K562 (cell line): ENCODE data around the gene SLC20A1. TPM values are rescaled to one million over a fixed set of nuclear protein-coding genes. Genes with fewer than 3 reads are reported as not detected.
A peak's percentile ranks its signal among the peaks of the same experiment; 100 is the strongest.

ENCODE experiments used
- ATAC-seq: fragments of 200-7000 bp; cut with Tn5 transposase; 3 replicates; pipeline ENCODE4 v1.9.1; 2020; ENCODE audit warnings: moderate library complexity
- BruUV-seq: library from RNA; stranded (reverse); fragments of 400-500 nt; replicated peaks from 2 replicates; lab custom pipeline; 2021; lab: Mats Ljungman, UMichigan
- CTCF ChIA-PET: fragments of 300-600 bp; formaldehyde crosslinking; extraction: SDS; loops from one replicate; lab custom pipeline; 2021; ENCODE audit warnings: low intra/inter-chr PET ratio; lab: Yijun Ruan, JAX
- POLR2A ChIA-PET: fragments of 300-600, 350-650 bp; sonication (Branson Sonifier 250); formaldehyde crosslinking; extraction: SDS; loops from one replicate; lab custom pipeline; 2021; ENCODE audit warnings: antibody characterized with exemption, inconsistent platforms; lab: Yijun Ruan, JAX
- DNase-seq, 4 experiments: peaks; one replicate each; pipeline versions ENCODE4 v3.0.0 to v3.0.0-alpha.2; 2011 to 2018; ENCODE audit warnings: low spot score in 3 of 4, mixed read lengths in 3 of 4; ENCODE audit errors: extremely low read depth in 1 of 4
- FAIRE-seq: peaks from 2 replicates; lab custom pipeline; 2011; peaks lifted over from hg19 to GRCh38; lab: Jason Lieb, UNC
- H2AFZ ChIP-seq: 2 replicates; pipeline ENCODE4 v1.6.0; 2011; ENCODE audit warnings: low read depth, low read length, control low read depth, inconsistent platforms
- H3K27ac ChIP-seq: fragments of 200-600 bp; 3 replicates; pipeline ENCODE4 v1.8.0; 2011; ENCODE audit warnings: low read depth, mild to moderate bottlenecking, control low read depth, inconsistent platforms, low read length, moderate library complexity, mixed read lengths; ENCODE audit errors: extremely low read depth
- H3K27me3 ChIP-seq, 2 experiments: fragments of 300-600 bp in 1 of 2; 2 replicates in 1 of 2; 3 replicates in 1 of 2; pipeline versions ENCODE4 v1.6.0 to v1.8.0; 2011; ENCODE audit warnings: inconsistent platforms in 2 of 2, low read length in 2 of 2, mild to moderate bottlenecking in 1 of 2, mixed read lengths in 1 of 2, moderate library complexity in 1 of 2; ENCODE audit not compliant: control insufficient read depth in 2 of 2, insufficient read depth in 2 of 2
- H3K36me3 ChIP-seq: fragments of 300-600 bp; 3 replicates; pipeline ENCODE4 v1.8.0; 2011; ENCODE audit warnings: mild to moderate bottlenecking, low read length, inconsistent platforms; ENCODE audit not compliant: control insufficient read depth, insufficient read depth
- H3K4me1 ChIP-seq, 2 experiments: fragments of 200-600 bp in 1 of 2; replicated peaks in 1 of 2; 2 replicates in 1 of 2; 3 replicates in 1 of 2; pipeline versions ENCODE4 v1.5.1 to v1.8.0; 2011; ENCODE audit warnings: inconsistent platforms in 2 of 2, low read length in 2 of 2, mild to moderate bottlenecking in 1 of 2, mixed read lengths in 1 of 2, moderate library complexity in 1 of 2; ENCODE audit not compliant: control insufficient read depth in 2 of 2, insufficient read depth in 2 of 2
- H3K4me2 ChIP-seq: 2 replicates; pipeline ENCODE4 v1.6.1; 2011; ENCODE audit warnings: low read length, control low read depth, inconsistent platforms, mixed read lengths; ENCODE audit not compliant: insufficient read depth
- H3K4me3 ChIP-seq: fragments of 200-600 bp; sonication (generic), shearing (Covaris generic); 2 replicates; pipeline ENCODE4 v1.5.1; 2016; ENCODE audit warnings: control low read depth, inconsistent platforms
- H3K79me2 ChIP-seq: fragments of 200-600 bp; 3 replicates; pipeline ENCODE4 v1.8.0; 2011; ENCODE audit warnings: low read length, inconsistent platforms; ENCODE audit not compliant: control insufficient read depth, insufficient read depth
- H3K9ac ChIP-seq, 2 experiments: 2 replicates each; pipeline versions ENCODE4 v1.6.0 to v1.6.1; 2011; ENCODE audit warnings: low read depth in 2 of 2, low read length in 2 of 2, control low read depth in 1 of 2, inconsistent platforms in 1 of 2, mild to moderate bottlenecking in 1 of 2, mixed read lengths in 1 of 2; ENCODE audit not compliant: insufficient read depth in 1 of 2
- H3K9me1 ChIP-seq: one replicate; pipeline ENCODE4 v1.6.0; 2011; ENCODE audit warnings: inconsistent platforms, mild to moderate bottlenecking, low read length, moderate library complexity; ENCODE audit not compliant: control insufficient read depth, insufficient read depth
- H3K9me3 ChIP-seq: replicated peaks from 2 replicates; pipeline ENCODE4 v1.5.1; 2011; ENCODE audit warnings: low read depth, low read length, inconsistent platforms; ENCODE audit not compliant: control insufficient read depth, insufficient read depth
- H4K20me1 ChIP-seq: replicated peaks from 2 replicates; pipeline ENCODE4 v1.6.1; 2011; ENCODE audit warnings: low read length, inconsistent platforms, mixed read lengths; ENCODE audit not compliant: control insufficient read depth, insufficient read depth
- DACH1 ChIP-seq: fragments of 450-650 bp; IDR thresholded peaks from 2 replicates; pipeline ENCODE4 v1.6.1; 2018; ENCODE audit not compliant: partially characterized antibody
- ELF4 ChIP-seq: fragments of 450-650 bp; formaldehyde crosslinking; IDR thresholded peaks from 2 replicates; pipeline ENCODE4 v1.4.0; 2022; ENCODE audit warnings: missing genetic modification characterization
- KDM1A ChIP-seq, 2 experiments: fragments of 450-650 bp; IDR thresholded peaks; 2 replicates each; pipeline ENCODE4 v1.6.1; 2016; ENCODE audit warnings: mild to moderate bottlenecking in 2 of 2
- SETDB1 ChIP-seq: IDR thresholded peaks from one replicate; pipeline ENCODE4 v1.6.1; 2012; ENCODE audit warnings: low read length, control low read depth, inconsistent platforms
- SMAD1 ChIP-seq: fragments of 150-350 bp; IDR thresholded peaks from 2 replicates; pipeline ENCODE4 v1.6.1; 2014; ENCODE audit warnings: low read length, low read depth; ENCODE audit not compliant: partially characterized antibody
- WGBS: fragments of 100-300 bp; shearing (Covaris generic); methylation state at CpG from one replicate; pipeline ENCODE4 v1.1.6; 2016; ENCODE audit warnings: low coverage, mixed read lengths; ENCODE audit not compliant: insufficient coverage; ENCODE audit errors: missing lambda C conversion rate; 5-methylcytosine and 5-hydroxymethylcytosine counted together
- in situ Hi-C: fragments of 300-500 bp; cut with MboI; formaldehyde crosslinking; loops from 4 replicates; pipeline ENCODE4 v1.15.0; 2018; ENCODE audit warnings: inconsistent platforms, mixed read lengths
- intact Hi-C: fragments of 100-400 bp; cut with micrococcal nuclease; formaldehyde crosslinking; loops from 2 replicates; pipeline ENCODE4 v1.14.2; 2022
- polyA plus RNA-seq, 8 experiments: library from polyadenylated mRNA; depleted of rRNA in 4 of 8; stranded (reverse) in 5 of 8; unstranded in 3 of 8; fragments of >200 nt; fragmentation: Nextera tagmentation in 2 of 8; fragmentation: Illumina TruSeq in 1 of 8; extraction: Ambion mirVana in 2 of 8; extraction: Trizol in 1 of 8; gene quantifications; 2 replicates each; pipeline versions ENCODE4 v1.2.1 to v1.2.3, GENCODE V29; 2011 to 2014; ENCODE audit warnings: inconsistent platforms in 1 of 8, missing spikeins in 1 of 8
- total RNA-seq, 7 experiments: library from RNA; depleted of rRNA in 6 of 7; stranded (reverse); fragments of >200 nt in 6 of 7; fragmentation: Illumina TruSeq in 2 of 7; extraction: Trizol in 2 of 7; gene quantifications; 2 replicates each; pipeline versions ENCODE4 v1.2.1 to v1.2.3, GENCODE V29; 2011 to 2021; ENCODE audit warnings: low replicate concordance in 1 of 7
- TF ChIP-seq, protein P1 (sequence below), 2 experiments: fragments of 450-650 bp; conservative IDR thresholded peaks; 2 replicates each; pipeline ENCODE4 v1.6.1; 2017; ENCODE audit warnings: mild to moderate bottlenecking in 2 of 2, moderate library complexity in 2 of 2

SLC20A1 gene
- total and polyA plus RNA-seq, 9 of the 15 experiments (the other 6 are each of a cell fraction or from before 2014, with no cell fraction given): 53.8 to 150 (median 74.7) TPM

DNA sequence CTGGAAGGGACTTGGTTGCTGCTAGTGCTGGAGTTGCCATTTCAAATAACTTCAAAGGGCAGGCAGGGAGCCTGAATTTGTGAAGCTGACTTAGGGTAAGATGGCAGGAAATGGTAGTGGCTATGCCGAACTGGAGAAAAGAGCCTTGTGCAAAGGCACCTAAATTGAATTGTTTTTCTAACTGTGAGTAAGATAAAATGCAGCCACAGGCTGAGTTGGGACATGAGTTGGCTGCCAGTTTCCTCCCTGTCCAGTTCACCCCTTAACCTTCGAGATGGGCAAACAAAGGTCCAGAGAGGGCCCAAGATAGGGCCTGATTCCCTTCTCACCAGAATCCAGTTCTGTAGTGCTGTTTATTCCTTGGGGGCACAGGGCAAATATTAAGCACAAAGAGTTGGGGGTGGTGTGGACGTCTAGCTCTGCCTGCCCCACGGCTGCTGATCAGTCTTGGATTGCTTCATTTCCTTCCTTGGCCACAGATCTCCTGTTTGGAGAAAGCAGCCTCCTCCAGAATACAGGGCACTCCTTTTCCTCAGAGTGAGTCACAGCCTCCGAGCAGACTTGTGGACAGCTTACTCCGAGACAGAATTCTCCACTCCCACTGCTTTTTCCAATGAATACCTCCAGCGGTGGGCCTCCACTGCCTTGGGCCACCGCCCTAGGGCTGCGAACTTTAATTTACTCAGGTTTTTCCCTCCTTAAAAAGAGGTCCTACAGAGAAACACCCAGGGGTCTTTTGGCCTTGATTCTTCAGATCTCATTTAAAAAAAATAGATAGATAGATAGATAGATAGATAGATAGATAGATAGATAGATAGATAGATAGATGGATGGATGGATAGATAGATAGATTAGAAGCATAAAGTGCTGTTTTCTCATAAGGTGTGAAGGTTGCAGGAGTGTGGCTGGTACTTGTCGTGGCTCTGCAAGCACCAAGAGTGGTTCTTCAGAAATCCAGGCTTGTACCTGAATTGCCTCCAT, 18.4 kb upstream of the SLC20A1 start (continued):
- TF ChIP-seq, protein P1, sequence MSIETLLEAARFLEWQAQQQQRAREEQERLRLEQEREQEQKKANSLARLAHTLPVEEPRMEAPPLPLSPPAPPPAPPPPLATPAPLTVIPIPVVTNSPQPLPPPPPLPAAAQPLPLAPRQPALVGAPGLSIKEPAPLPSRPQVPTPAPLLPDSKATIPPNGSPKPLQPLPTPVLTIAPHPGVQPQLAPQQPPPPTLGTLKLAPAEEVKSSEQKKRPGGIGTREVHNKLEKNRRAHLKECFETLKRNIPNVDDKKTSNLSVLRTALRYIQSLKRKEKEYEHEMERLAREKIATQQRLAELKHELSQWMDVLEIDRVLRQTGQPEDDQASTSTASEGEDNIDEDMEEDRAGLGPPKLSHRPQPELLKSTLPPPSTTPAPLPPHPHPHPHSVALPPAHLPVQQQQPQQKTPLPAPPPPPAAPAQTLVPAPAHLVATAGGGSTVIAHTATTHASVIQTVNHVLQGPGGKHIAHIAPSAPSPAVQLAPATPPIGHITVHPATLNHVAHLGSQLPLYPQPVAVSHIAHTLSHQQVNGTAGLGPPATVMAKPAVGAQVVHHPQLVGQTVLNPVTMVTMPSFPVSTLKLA (conservative IDR thresholded peaks at IDR 0.05): peak in 1 of 2 experiments; percentile 30; a peak in 1 of 4 replicates
- no peak for TF ChIP-seq ELF4 (CRISPR knock-in tag)
- TF ChIP-seq DACH1: peak; percentile 100

DNA sequence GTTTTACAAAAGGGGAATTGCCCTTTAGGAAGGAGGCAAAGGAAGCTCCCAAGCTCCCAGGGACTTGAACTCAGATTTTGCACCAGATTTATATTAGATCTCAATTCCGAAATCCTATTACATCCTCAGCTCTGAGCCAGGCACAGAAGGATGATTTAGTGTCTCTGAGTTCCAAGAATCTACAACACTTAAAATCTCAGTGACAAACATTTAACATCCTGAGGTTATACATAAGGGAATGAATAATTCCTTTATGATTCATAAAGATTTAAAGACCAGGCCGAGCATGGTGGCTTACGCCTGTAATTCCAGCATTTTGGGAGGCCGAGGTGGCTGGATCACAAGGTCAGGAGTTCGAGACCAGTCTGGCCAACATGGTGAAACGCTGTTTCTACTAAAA, 16.5 kb upstream of the SLC20A1 start:
- Histone ChIP-seq H3K36me3 (no peaks in the 10 kb centered on the region), H3K4me2 (no peak overlapping the region), H3K9me1 (no peaks in the 10 kb centered on the region), H4K20me1 (no peaks in the 10 kb centered on the region), H3K4me1 (peaks cover 15 to 45% of the 10 kb centered on the region in 2 experiments), H3K9ac (no peak overlapping the region), H2AFZ (no peak overlapping the region), H3K27me3 (no peaks in the 10 kb centered on the region), H3K9me3 (no peaks in the 10 kb centered on the region), H3K79me2 (no peaks in the 10 kb centered on the region), H3K27ac (no peak overlapping the region), H3K4me3 (no peak overlapping the region)
- BruUV-seq: no TSS peak
- no peak for ATAC-seq
- 70% methylated on average over 6 of the region's 6 CpGs for WGBS
- TF ChIP-seq SETDB1 (no peak), KDM1A (IDR thresholded peaks at IDR 0.05) (0 out of 4 replicates have a peak, but pooled peaks of 1 of the 2 experiments have one; percentile 10), SMAD1 (no peak)
- DNase-seq: no peak
- intact Hi-C loops (no loop called here), in situ Hi-C loops (loop anchor here (5.0 kb wide), 1 partner anchor 98 kb away; no protein-coding TSS in a partner anchor)
- CTCF ChIA-PET: interaction anchor here (4.2 kb wide), 1 partner anchor 96 kb away, joined by 48 read pairs; no protein-coding TSS in a partner anchor
- FAIRE-seq: no peak
- POLR2A ChIA-PET: interaction anchor here (0.6 to 7.5 kb wide), 3 partner anchors 15 to 120 kb away, joined by 3 to 84 read pairs (median 5); partner anchors contain the start of gene SLC20A1
